HepG2 (cell line): Measurements from ENCODE around the gene BMPER. TPM values are rescaled to one million over a fixed set of nuclear protein-coding genes. Genes with fewer than 3 reads are reported as not detected.

Experiments
- ATAC-seq: fragments of 200-7000 bp; cut with Tn5 transposase; 3 replicates; pipeline ENCODE4 v1.9.1; 2020; ENCODE audit warnings: mild to moderate bottlenecking, moderate library complexity
- BruUV-seq: library from RNA; stranded (reverse); fragments of 400-500 nt; replicated peaks from 2 replicates; lab custom pipeline; 2021; lab: Mats Ljungman, UMichigan
- CTCF ChIA-PET: fragments of 300-600 bp; formaldehyde crosslinking; extraction: SDS; loops from one replicate; lab custom pipeline; 2021; ENCODE audit warnings: low total read pairs, inconsistent platforms, low intra/inter-chr PET ratio; lab: Yijun Ruan, JAX
- POLR2A ChIA-PET: fragments of 350-600 bp; sonication (Branson Sonifier 250); formaldehyde crosslinking; loops from one replicate; lab custom pipeline; 2020; ENCODE audit warnings: antibody characterized with exemption, inconsistent platforms; lab: Yijun Ruan, JAX
- DNase-seq: peaks from one replicate; pipeline ENCODE4 v3.0.0-alpha.2; 2015; ENCODE audit warnings: low spot score
- FAIRE-seq: peaks from 3 replicates; lab custom pipeline; 2011; peaks lifted over from hg19 to GRCh38; lab: Jason Lieb, UNC
- H2AFZ ChIP-seq: one replicate; pipeline ENCODE4 v1.6.1; 2011; ENCODE audit warnings: low read length, inconsistent platforms
- H3K27ac ChIP-seq: fragments of 300-600 bp; 3 replicates; pipeline ENCODE4 v1.8.0; 2011; ENCODE audit warnings: mixed run types, mild to moderate bottlenecking, mixed read lengths, low read length, inconsistent platforms; ENCODE audit not compliant: insufficient read depth; ENCODE audit errors: extremely low read length
- H3K27me3 ChIP-seq, 2 experiments: fragments of 200-600 bp in 1 of 2; 2 replicates in 1 of 2; 3 replicates in 1 of 2; pipeline versions ENCODE4 v1.6.0 to v1.8.0; 2011; ENCODE audit warnings: low read length in 2 of 2, mild to moderate bottlenecking in 2 of 2, moderate library complexity in 2 of 2, inconsistent platforms in 1 of 2; ENCODE audit not compliant: insufficient read depth in 2 of 2, control insufficient read depth in 1 of 2
- H3K36me3 ChIP-seq, 2 experiments: fragments of 200-600 bp in 1 of 2; replicated peaks in 1 of 2; 2 replicates in 1 of 2; 3 replicates in 1 of 2; pipeline versions ENCODE4 v1.5.1 to v1.8.0; 2011; ENCODE audit warnings: low read length in 2 of 2, inconsistent platforms in 1 of 2; ENCODE audit not compliant: insufficient read depth in 2 of 2, control insufficient read depth in 1 of 2
- H3K4me1 ChIP-seq: 2 replicates; pipeline ENCODE4 v1.5.1; 2012; ENCODE audit warnings: low read length, inconsistent platforms; ENCODE audit not compliant: insufficient read depth
- H3K4me2 ChIP-seq: 2 replicates; pipeline ENCODE4 v1.6.0; 2011; ENCODE audit warnings: low read depth, low read length, inconsistent platforms
- H3K4me3 ChIP-seq, 3 experiments: fragments of 200-600 bp in 1 of 3; sonication (generic), shearing (Covaris generic) in 1 of 3; replicated peaks in 1 of 3; 2 replicates each; pipeline ENCODE4 v1.5.1; 2011 to 2016; ENCODE audit warnings: low read length in 3 of 3, inconsistent platforms in 2 of 3, low read depth in 2 of 3, mild to moderate bottlenecking in 2 of 3, control low read depth in 1 of 3, mixed read lengths in 1 of 3; ENCODE audit not compliant: insufficient read depth in 1 of 3
- H3K79me2 ChIP-seq: one replicate; pipeline ENCODE4 v1.6.1; 2011; ENCODE audit warnings: low read length, inconsistent platforms; ENCODE audit not compliant: insufficient read depth
- H3K9ac ChIP-seq: 2 replicates; pipeline ENCODE4 v1.6.0; 2011; ENCODE audit warnings: mild to moderate bottlenecking, low read depth, low read length, inconsistent platforms; ENCODE audit not compliant: insufficient read depth
- H3K9me3 ChIP-seq: 2 replicates; pipeline ENCODE4 v1.5.1; 2012; ENCODE audit warnings: mild to moderate bottlenecking, low read length
- H4K20me1 ChIP-seq: 2 replicates; pipeline ENCODE4 v1.6.0; 2011; ENCODE audit warnings: inconsistent platforms, mild to moderate bottlenecking, low read length, moderate library complexity; ENCODE audit not compliant: insufficient read depth
- HIC2 ChIP-seq: sonication (generic); formaldehyde crosslinking; IDR thresholded peaks from 2 replicates; pipeline ENCODE4 v1.9.0; 2022; ENCODE audit warnings: low read depth, missing genetic modification reagents
- HNRNPL ChIP-seq: fragments of 200-400 bp; formaldehyde crosslinking; IDR thresholded peaks from 2 replicates; pipeline ENCODE4 v1.6.1; 2017; ENCODE audit warnings: mild to moderate bottlenecking, low read depth, low read length
- IRF9 ChIP-seq: sonication (generic); formaldehyde crosslinking; IDR thresholded peaks from 2 replicates; pipeline ENCODE4 v1.8.0; 2022; ENCODE audit warnings: missing genetic modification reagents, mild to moderate bottlenecking, borderline replicate concordance
- MXI1 ChIP-seq: IDR thresholded peaks from 3 replicates; pipeline ENCODE4 v1.6.1; 2012; ENCODE audit warnings: low read depth, low read length, inconsistent platforms, borderline replicate concordance
- NFYB ChIP-seq: sonication (generic); formaldehyde crosslinking; IDR thresholded peaks from 2 replicates; pipeline ENCODE4 v1.4.0; 2020; ENCODE audit warnings: missing genetic modification reagents
- SAP130 ChIP-seq: IDR thresholded peaks from 2 replicates; pipeline ENCODE4 v1.6.1; 2016; ENCODE audit warnings: low read depth
- SKI ChIP-seq: fragments of 450-650 bp; IDR thresholded peaks from one replicate; pipeline ENCODE4 v1.6.1; 2018; ENCODE audit warnings: mild to moderate bottlenecking; ENCODE audit not compliant: partially characterized antibody
- TAF15 ChIP-seq: fragments of 200-400 bp; formaldehyde crosslinking; IDR thresholded peaks from one replicate; pipeline ENCODE4 v1.6.1; 2018; ENCODE audit warnings: mild to moderate bottlenecking, low read depth, low read length; ENCODE audit not compliant: poor library complexity, severe bottlenecking
- TCF12 ChIP-seq, 2 experiments: fragments of 450-650 bp in 1 of 2; sonication (generic) in 1 of 2; formaldehyde crosslinking in 1 of 2; IDR thresholded peaks; 2 replicates each; pipeline versions ENCODE4 v1.6.1 to v1.8.0; 2017 to 2022; ENCODE audit warnings: antibody characterized with exemption in 1 of 2, mild to moderate bottlenecking in 1 of 2, missing genetic modification reagents in 1 of 2, moderate library complexity in 1 of 2
- ZNF713 ChIP-seq: sonication (generic); formaldehyde crosslinking; IDR thresholded peaks from 2 replicates; pipeline ENCODE4 v1.4.0; 2020; ENCODE audit warnings: mild to moderate bottlenecking, missing genetic modification reagents
- ZNF850 ChIP-seq: sonication (generic); formaldehyde crosslinking; conservative IDR thresholded peaks from 2 replicates; pipeline ENCODE4 v1.9.0; 2021; ENCODE audit warnings: mild to moderate bottlenecking, missing genetic modification reagents
- ZNF883 ChIP-seq: sonication (generic); formaldehyde crosslinking; IDR thresholded peaks from 2 replicates; pipeline ENCODE4 v1.5.1; 2020; ENCODE audit warnings: mild to moderate bottlenecking, missing genetic modification reagents; ENCODE audit errors: not compliant biosample characterization
- WGBS: methylation state at CpG from one replicate; pipeline ENCODE4 v1.1.6; 2017; ENCODE audit warnings: low lambda C conversion rate; 5-methylcytosine and 5-hydroxymethylcytosine counted together
- in situ Hi-C: cut with HindIII; loops from 2 replicates; pipeline ENCODE4 v1.10.0; 2017; ENCODE audit warnings: low pct_unique_long_range_greater_than_20kb; ENCODE audit not compliant: extremely low pct_ligation_motif_present
- intact Hi-C: fragments of 100-400 bp; cut with micrococcal nuclease; formaldehyde crosslinking; loops from one replicate; pipeline ENCODE4 v1.10.0; 2022; ENCODE audit not compliant: unreplicated experiment
- polyA plus RNA-seq, 8 experiments: library from polyadenylated mRNA; depleted of rRNA in 3 of 8; stranded (reverse) in 7 of 8; unstranded in 1 of 8; fragments of >200 nt; fragmentation: Illumina TruSeq in 4 of 8; extraction: Trizol in 4 of 8; gene quantifications; 2 replicates each; pipeline versions ENCODE4 v1.2.1 to v1.2.3, GENCODE V29; 2011 to 2016; ENCODE audit warnings: low read depth in 4 of 8, missing spikeins in 1 of 8, mixed read lengths in 1 of 8; ENCODE audit not compliant: insufficient read depth in 1 of 8
- total RNA-seq, 5 experiments: library from RNA; depleted of rRNA; stranded (reverse); fragments of >200 nt; fragmentation: Illumina TruSeq; extraction: Trizol; gene quantifications; 2 replicates each; pipeline ENCODE4 v1.2.3, GENCODE V29; 2016; ENCODE audit warnings: low read depth in 1 of 5

BMPER gene
- total and polyA plus RNA-seq, 2 of the 13 experiments (the other 11 are each of a cell fraction or from before 2014, with no cell fraction given) = not detected

- intact Hi-C loops (no loop called here), in situ Hi-C loops (loop anchor here (10.0 kb wide), 1 partner anchor 694 kb away; no protein-coding TSS in a partner anchor)
- WGBS = 23% methylated on average over 2 of the region's 2 CpGs
- no peaks in the 10 kb centered on the region for H4K20me1 ChIP-seq
- H3K9me3 ChIP-seq = no peaks in the 10 kb centered on the region
- no peak overlapping the region for H3K4me3 ChIP-seq
- H2AFZ ChIP-seq = no peak overlapping the region
- no TSS peak for BruUV-seq
- POLR2A ChIA-PET = no interaction called here
- H3K9ac ChIP-seq = no peak overlapping the region
- H3K36me3 ChIP-seq = no peaks in the 10 kb centered on the region
- no peaks in the 10 kb centered on the region for H3K79me2 ChIP-seq
- no peak for TF ChIP-seq SAP130 (CRISPR knock-in tag)
- TF ChIP-seq HIC2 (CRISPR knock-in tag) = no peak
- TF ChIP-seq ZNF883 = no peak
- no peak for TF ChIP-seq TCF12 (IDR thresholded peaks at IDR 0.05)
- no peak for TF ChIP-seq TCF12 (CRISPR knock-in tag; IDR thresholded peaks at IDR 0.05)
- no peak for TF ChIP-seq ZNF713 (CRISPR knock-in tag)
- no peak for TF ChIP-seq MXI1
- no peak for TF ChIP-seq NFYB (CRISPR knock-in tag)
- no peak for TF ChIP-seq SKI
- TF ChIP-seq IRF9 (CRISPR knock-in tag) = no peak
- TF ChIP-seq ZNF850 (CRISPR knock-in tag) = no peak
- TF ChIP-seq HNRNPL = no peak
- TF ChIP-seq TAF15 = no peak
- H3K27ac ChIP-seq = no peak overlapping the region
- H3K4me2 ChIP-seq = no peak overlapping the region
- CTCF ChIA-PET = no interaction called here
- DNase-seq (no peak), ATAC-seq (no peak), FAIRE-seq (no peak)
- H3K4me1 ChIP-seq = no peaks in the 10 kb centered on the region
- H3K27me3 ChIP-seq = peaks cover 0 to 1% of the 10 kb centered on the region in 2 experiments; a peak in 1 of 5 replicates
Observed at GRCh38 chr7:33939121-33939520, 33.8 kb downstream of the BMPER start.
